Kidney (tissue), 14 donors: Measurements from ENCODE around the gene RIPK1. TPM values are rescaled to one million over a fixed set of nuclear protein-coding genes. Genes with fewer than 3 reads are reported as not detected.
A peak's percentile ranks its signal among the peaks of the same experiment; 100 is the strongest.

Experiments
- DNase-seq, 5 donors: peaks; one replicate each; pipeline ENCODE4 v3.0.0-alpha.2; 2013 to 2020
- FAIRE-seq: peaks from 2 replicates; lab custom pipeline; 2012; peaks lifted over from hg19 to GRCh38; lab: Jason Lieb, UNC
- H3K27ac ChIP-seq, 2 donors: one replicate each; pipeline ENCODE4 v1.7.0; 2013; ENCODE audit warnings: low read depth in 2 of 2, low read length in 2 of 2, inconsistent platforms in 1 of 2
- H3K27me3 ChIP-seq: one replicate; pipeline ENCODE4 v1.7.1; 2013; ENCODE audit warnings: low read length, inconsistent platforms; ENCODE audit not compliant: control insufficient read depth, insufficient read depth
- H3K36me3 ChIP-seq, 3 donors: one replicate each; pipeline versions ENCODE4 v1.7.0 to v1.7.1; 2013; ENCODE audit warnings: low read length in 3 of 3, control low read depth in 1 of 3, inconsistent platforms in 1 of 3; ENCODE audit not compliant: insufficient read depth in 3 of 3, control insufficient read depth in 2 of 3
- H3K4me1 ChIP-seq, 3 donors: one replicate each; pipeline versions ENCODE4 v1.7.0 to v1.7.1; 2013; ENCODE audit warnings: low read length in 3 of 3, inconsistent platforms in 1 of 3, low read depth in 1 of 3; ENCODE audit not compliant: control insufficient read depth in 2 of 3, insufficient read depth in 2 of 3
- H3K4me3 ChIP-seq, 3 donors: one replicate each; pipeline versions ENCODE4 v1.7.0 to v1.8.1; 2013; ENCODE audit warnings: low read length in 3 of 3, control low read depth in 1 of 3, inconsistent platforms in 1 of 3
- H3K9ac ChIP-seq, 3 donors: one replicate each; pipeline versions ENCODE4 v1.7.0 to v1.7.1; 2013; ENCODE audit warnings: low read length in 3 of 3, control low read depth in 1 of 3, inconsistent platforms in 1 of 3
- H3K9me3 ChIP-seq, 3 donors: one replicate each; pipeline versions ENCODE4 v1.7.0 to v1.7.1; 2013; ENCODE audit warnings: low read length in 3 of 3, control low read depth in 1 of 3, inconsistent platforms in 1 of 3; ENCODE audit not compliant: control insufficient read depth in 2 of 3, insufficient read depth in 1 of 3
- intact Hi-C: fragments of 100-400 bp; cut with DNase I; formaldehyde crosslinking; loops from one replicate; pipeline ENCODE4 v1.11.1; 2022
- polyA plus RNA-seq: library from polyadenylated mRNA; stranded (reverse); fragments of 350-450 nt; fragmentation: Illumina TruSeq; extraction: RNeasy Lipid Tissue Mini Kit (QIAGEN cat#74804); gene quantifications from one replicate; pipeline ENCODE4 v1.2.3, GENCODE V29; 2014; ENCODE audit warnings: low read depth, low replicate concordance; ENCODE audit not compliant: insufficient read depth
- total RNA-seq: library from RNA; stranded (reverse); fragmentation: NEBNext Ultra II Directional; extraction: Animal tissue kit (Norgen Biotek cat#: 25700); gene quantifications from one replicate; pipeline ENCODE4 v1.2.1, GENCODE V29; 2021
- TF ChIP-seq, protein P1 (sequence below): IDR thresholded peaks from 3 replicates; pipeline ENCODE4 v1.5.1; 2012; ENCODE audit warnings: mild to moderate bottlenecking, moderate library complexity, borderline replicate concordance; ENCODE audit not compliant: insufficient read depth; ENCODE audit errors: extremely low read depth
- donor health status: control.
- donor health status: control.
- donor health status: control.
- donor health status: control.
- donor health status: control.
- donor health status: DM: yes; HTN: yes; CAD: no.
- donor health status: Normal renal cell carcinoma (clear cell type).

RIPK1 gene
- total and polyA plus RNA-seq, 2 donors from 2014 or later, result 14.7 to 30.4 TPM

DNA sequence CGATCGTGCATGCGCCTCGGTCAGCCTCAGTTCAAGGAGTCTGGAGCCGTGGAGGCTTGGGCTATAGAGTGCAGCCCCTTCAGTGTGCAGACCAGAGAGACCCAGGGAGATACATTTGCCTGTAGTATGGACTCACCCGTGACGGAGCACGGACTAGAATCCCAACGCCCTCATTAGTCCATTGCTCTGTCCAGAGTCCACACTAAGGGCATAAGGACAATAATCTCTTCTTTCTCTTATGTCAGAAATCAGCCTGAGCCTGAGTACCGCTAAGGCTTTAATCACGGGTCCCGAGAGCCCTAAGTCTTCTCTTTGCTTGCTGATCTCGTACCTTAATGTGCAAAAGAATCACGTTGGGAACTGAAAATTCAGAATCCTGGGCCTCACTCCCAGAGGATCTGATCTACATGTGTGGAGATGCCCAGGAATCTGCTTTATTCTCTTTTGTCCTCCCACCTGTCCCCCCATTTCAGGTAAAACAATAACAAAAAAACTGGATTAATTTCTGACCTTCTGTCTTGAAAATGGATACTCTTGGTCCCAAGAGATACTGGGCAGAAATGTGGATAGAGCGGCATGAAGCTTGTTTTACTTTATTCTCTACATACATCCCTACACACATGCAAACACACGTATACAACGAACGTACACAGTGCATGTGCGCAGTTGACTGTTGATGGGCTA lies 50.9 kb downstream of the RIPK1 start:
- intact Hi-C loops, result no loop called here

DNA sequence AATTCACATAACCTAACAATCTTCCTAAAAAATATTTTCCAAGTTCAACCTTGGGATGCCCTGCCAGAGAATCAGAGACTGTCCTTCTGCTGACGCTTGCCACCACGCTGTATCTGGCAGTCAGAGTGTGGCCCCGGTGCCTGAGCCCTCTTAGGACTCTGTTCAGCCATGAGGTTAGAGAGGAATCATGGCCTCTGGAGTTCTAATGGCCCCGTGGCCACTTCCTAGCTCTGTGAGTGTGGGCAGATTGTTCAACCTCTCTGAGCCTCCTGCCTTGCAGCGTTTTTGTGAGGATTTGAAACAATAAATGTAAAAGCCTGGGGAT lies 52.4 kb downstream of the RIPK1 start:
- H3K27ac ChIP-seq, result peak overlapping the region in 1 of 2 donors; percentile 20
- H3K36me3 ChIP-seq, result no peaks in the 10 kb centered on the region
- no peak overlapping the region for H3K9ac ChIP-seq
- no peaks in the 10 kb centered on the region for H3K9me3 ChIP-seq
- H3K4me1 ChIP-seq, result peaks cover 0 to 10% (median 8%) of the 10 kb centered on the region in 3 donors
- intact Hi-C loops, result loop anchor here (10.0 kb wide), 1 partner anchor 124 kb away; no protein-coding TSS in a partner anchor
- H3K27me3 ChIP-seq, result no peaks in the 10 kb centered on the region
- TF ChIP-seq, protein P1, sequence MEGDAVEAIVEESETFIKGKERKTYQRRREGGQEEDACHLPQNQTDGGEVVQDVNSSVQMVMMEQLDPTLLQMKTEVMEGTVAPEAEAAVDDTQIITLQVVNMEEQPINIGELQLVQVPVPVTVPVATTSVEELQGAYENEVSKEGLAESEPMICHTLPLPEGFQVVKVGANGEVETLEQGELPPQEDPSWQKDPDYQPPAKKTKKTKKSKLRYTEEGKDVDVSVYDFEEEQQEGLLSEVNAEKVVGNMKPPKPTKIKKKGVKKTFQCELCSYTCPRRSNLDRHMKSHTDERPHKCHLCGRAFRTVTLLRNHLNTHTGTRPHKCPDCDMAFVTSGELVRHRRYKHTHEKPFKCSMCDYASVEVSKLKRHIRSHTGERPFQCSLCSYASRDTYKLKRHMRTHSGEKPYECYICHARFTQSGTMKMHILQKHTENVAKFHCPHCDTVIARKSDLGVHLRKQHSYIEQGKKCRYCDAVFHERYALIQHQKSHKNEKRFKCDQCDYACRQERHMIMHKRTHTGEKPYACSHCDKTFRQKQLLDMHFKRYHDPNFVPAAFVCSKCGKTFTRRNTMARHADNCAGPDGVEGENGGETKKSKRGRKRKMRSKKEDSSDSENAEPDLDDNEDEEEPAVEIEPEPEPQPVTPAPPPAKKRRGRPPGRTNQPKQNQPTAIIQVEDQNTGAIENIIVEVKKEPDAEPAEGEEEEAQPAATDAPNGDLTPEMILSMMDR, result no peak
- H3K4me3 ChIP-seq, result no peak overlapping the region
- no peak for FAIRE-seq
- DNase-seq, result no peak

More for the DNA sequence above, 50.9 kb downstream of the RIPK1 start:
- TF ChIP-seq, protein P1, result no peak
- FAIRE-seq (no peak), DNase-seq (peak in 2 of 5 donors; percentile 70 to 80)
- H3K4me3 ChIP-seq, result peak overlapping the region; percentile 63 to 83 (median 72)
- H3K27me3 ChIP-seq, result no peaks in the 10 kb centered on the region
- peaks cover 0 to 8% (median 4%) of the 10 kb centered on the region in 3 donors for H3K4me1 ChIP-seq
- peaks cover 0 to 4% (median 3%) of the 10 kb centered on the region in 3 donors for H3K36me3 ChIP-seq
- H3K27ac ChIP-seq, result peak overlapping the region; percentile 67 to 95
- H3K9me3 ChIP-seq, result no peaks in the 10 kb centered on the region
- H3K9ac ChIP-seq, result peak overlapping the region; percentile 39 to 54 (median 49)

DNA sequence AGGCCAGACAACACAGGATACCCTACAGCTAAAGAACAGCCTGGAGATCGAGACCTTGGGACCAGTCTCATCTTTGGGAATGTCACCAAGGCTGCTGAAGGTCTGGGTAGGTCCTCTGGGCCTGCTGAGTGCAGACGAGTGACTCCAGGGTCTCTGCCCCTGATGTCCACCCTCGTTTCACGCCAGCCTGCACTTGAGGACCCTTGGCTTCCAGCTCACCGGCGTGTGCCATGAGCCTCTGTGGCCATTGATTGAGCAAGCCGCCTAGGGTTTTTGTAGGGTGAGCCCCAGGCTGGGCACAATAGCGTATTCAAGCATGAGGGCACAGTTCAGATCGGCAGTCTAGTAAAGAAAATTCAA lies 54.5 kb downstream of the RIPK1 start:
- Histone ChIP-seq H3K9ac (no peak overlapping the region), H3K4me1 (peaks cover 0 to 7% (median 5%) of the 10 kb centered on the region in 3 donors), H3K36me3 (no peaks in the 10 kb centered on the region), H3K27ac (no peak overlapping the region), H3K9me3 (no peaks in the 10 kb centered on the region), H3K27me3 (no peaks in the 10 kb centered on the region), H3K4me3 (no peak overlapping the region)
- TF ChIP-seq, protein P1, result no peak
- no peak for FAIRE-seq
- no peak for DNase-seq
- intact Hi-C loops, result loop anchor here (10.0 kb wide), 1 partner anchor 122 kb away; no protein-coding TSS in a partner anchor
